Pancreas (tissue), 10 donors: ENCODE results near the gene LRRC49. TPM values are rescaled to one million over a fixed set of nuclear protein-coding genes. Genes with fewer than 3 reads are reported as not detected.

ENCODE experiments used
- ATAC-seq, 4 donors: fragments of 200-7000 bp; cut with Tn5 transposase; one replicate each; pipeline versions ENCODE4 v1.8.0 to v1.9.1; 2020; ENCODE audit warnings: mild to moderate bottlenecking in 4 of 4, moderate library complexity in 4 of 4
- DNase-seq, 6 donors: peaks; one replicate each; pipeline ENCODE4 v3.0.0-alpha.2; 2020
- FAIRE-seq: peaks from 2 replicates; lab custom pipeline; 2012; peaks lifted over from hg19 to GRCh38; lab: Jason Lieb, UNC
- H3K27ac ChIP-seq, 4 donors: fragments of 200-600 bp; sonication (generic); 1 replicate in 3 of 4; 2 replicates in 1 of 4; pipeline versions ENCODE4 v1.5.0 to v1.8.0; 2020
- H3K27me3 ChIP-seq, 4 donors: fragments of 200-600 bp; one replicate each; pipeline ENCODE4 v1.8.0; 2021
- H3K36me3 ChIP-seq, 3 donors: fragments of 200-600 bp; sonication (generic) in 1 of 3; one replicate each; pipeline versions ENCODE4 v1.5.0 to v1.8.0; 2020 to 2021
- H3K4me1 ChIP-seq, 3 donors: fragments of 200-600 bp; one replicate each; pipeline ENCODE4 v1.8.0; 2021
- H3K4me3 ChIP-seq, 4 donors: fragments of 200-600 bp; sonication (generic) in 2 of 4; one replicate each; pipeline versions ENCODE4 v1.5.0 to v1.8.0; 2020 to 2021
- H3K9me3 ChIP-seq, 4 donors: fragments of 200-600 bp; one replicate each; pipeline ENCODE4 v1.8.0; 2021
- CTCF ChIP-seq, 4 donors: fragments of 200-600 bp; sonication (generic) in 3 of 4; IDR thresholded peaks; one replicate each; pipeline versions ENCODE4 v1.5.0 to v1.8.0; 2021; ENCODE audit warnings: antibody characterized with exemption in 4 of 4
- WGBS, 2 donors: extraction: QIAGEN DNeasy Blood & Tissue Kit; methylation state at CpG; one replicate each; pipeline ENCODE4 v1.1.7; 2013; 5-methylcytosine and 5-hydroxymethylcytosine counted together
- intact Hi-C, 3 donors: fragments of 100-400 bp; cut with DNase I; formaldehyde crosslinking; loops; one replicate each; pipeline versions ENCODE4 v1.11.1 to v1.14.2; 2022
- polyA plus RNA-seq, 2 donors: library from polyadenylated mRNA; stranded (reverse); fragments of 200-250 nt; gene quantifications; one replicate each; pipeline ENCODE4 v1.2.3, GENCODE V29; 2013
- total RNA-seq, 6 donors: library from RNA; stranded (reverse); fragmentation: NEBNext Ultra II Directional in 4 of 6; extraction: Animal tissue kit (Norgen Biotek cat#: 25700) in 4 of 6; gene quantifications; one replicate each; pipeline versions ENCODE4 v1.2.1 to v1.2.4, GENCODE V29; 2021 to 2023
- donor health status: healthy with polysubstance abuse.
- donor health status: DM: no; HTN: no; CAD: no; lungs with moderate emphysema.
- donor health status: DM: no; HTN: no; CAD: no.
- donor health status: control.
- donor health status: control.
- donor health status: Bipolar disorder and iron deficiency.
- donor health status: DM: yes; HTN: yes; CAD: no.
- donor health status: DM: no; HTN: no; CAD: no.
- donor health status: DM: no; HTN: no; CAD: no.
- donor health status: DM: yes; HTN: yes; CAD: no.

Gene LRRC49, protein sequence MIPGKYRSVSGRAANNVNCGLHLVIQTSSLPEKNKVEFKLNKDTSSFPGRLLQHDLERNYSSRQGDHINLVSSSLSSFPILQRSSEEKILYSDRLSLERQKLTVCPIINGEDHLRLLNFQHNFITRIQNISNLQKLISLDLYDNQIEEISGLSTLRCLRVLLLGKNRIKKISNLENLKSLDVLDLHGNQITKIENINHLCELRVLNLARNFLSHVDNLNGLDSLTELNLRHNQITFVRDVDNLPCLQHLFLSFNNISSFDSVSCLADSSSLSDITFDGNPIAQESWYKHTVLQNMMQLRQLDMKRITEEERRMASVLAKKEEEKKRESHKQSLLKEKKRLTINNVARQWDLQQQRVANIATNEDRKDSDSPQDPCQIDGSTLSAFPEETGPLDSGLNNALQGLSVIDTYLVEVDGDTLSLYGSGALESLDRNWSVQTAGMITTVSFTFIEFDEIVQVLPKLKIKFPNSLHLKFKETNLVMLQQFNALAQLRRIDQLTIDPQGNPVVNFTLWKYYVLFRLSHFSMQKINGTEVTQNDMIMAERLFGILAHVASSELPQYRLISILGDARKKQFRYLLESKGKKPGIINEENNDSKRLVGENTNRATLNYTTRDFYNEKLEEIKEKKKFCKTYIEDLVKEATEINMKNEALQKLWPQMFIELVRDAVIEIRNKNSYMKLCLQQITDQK
- 1 to 10 TPM; 1.7 to 4.7 (median 3.1) TPM for total RNA-seq
- 1 to 10 TPM; 4.8 to 6.4 TPM for polyA plus RNA-seq

GRCh38 chr15:70892002-70892911 is at the start of gene LRRC49, which contains the start of gene THAP10:
Gene LRRC49, plus strand, starts transcription at chr15:70892826. Its CDS starts 69 bp downstream, at chr15:70892895.
Gene THAP10, minus strand, starts transcription at chr15:70892433. Its CDS starts 161 bp downstream, at chr15:70892272.
- Histone ChIP-seq H3K36me3 (no peaks in the 10 kb centered on the region), H3K27ac (peak within 1 kb of the TSS in 3 of 4 donors; percentile 27 to 47 (median 45)), H3K4me3 (peak within 1 kb of the TSS; percentile 55 to 77 (median 70)), H3K4me1 (no peaks in the 10 kb centered on the region), H3K9me3 (no peaks in the 10 kb centered on the region), H3K27me3 (no peaks in the 10 kb centered on the region)
- intact Hi-C loops = no loop called here
- TF ChIP-seq CTCF (IDR thresholded peaks at IDR 0.05) = no peak
- peak; percentile 96 to 99 (median 98) for ATAC-seq
- 0 to 1% methylated on average over 59 to 61 of the region's 61 CpGs for WGBS, 2 donors
- FAIRE-seq = no peak
- DNase-seq = peak; percentile 73 to 93 (median 84)

DNA sequence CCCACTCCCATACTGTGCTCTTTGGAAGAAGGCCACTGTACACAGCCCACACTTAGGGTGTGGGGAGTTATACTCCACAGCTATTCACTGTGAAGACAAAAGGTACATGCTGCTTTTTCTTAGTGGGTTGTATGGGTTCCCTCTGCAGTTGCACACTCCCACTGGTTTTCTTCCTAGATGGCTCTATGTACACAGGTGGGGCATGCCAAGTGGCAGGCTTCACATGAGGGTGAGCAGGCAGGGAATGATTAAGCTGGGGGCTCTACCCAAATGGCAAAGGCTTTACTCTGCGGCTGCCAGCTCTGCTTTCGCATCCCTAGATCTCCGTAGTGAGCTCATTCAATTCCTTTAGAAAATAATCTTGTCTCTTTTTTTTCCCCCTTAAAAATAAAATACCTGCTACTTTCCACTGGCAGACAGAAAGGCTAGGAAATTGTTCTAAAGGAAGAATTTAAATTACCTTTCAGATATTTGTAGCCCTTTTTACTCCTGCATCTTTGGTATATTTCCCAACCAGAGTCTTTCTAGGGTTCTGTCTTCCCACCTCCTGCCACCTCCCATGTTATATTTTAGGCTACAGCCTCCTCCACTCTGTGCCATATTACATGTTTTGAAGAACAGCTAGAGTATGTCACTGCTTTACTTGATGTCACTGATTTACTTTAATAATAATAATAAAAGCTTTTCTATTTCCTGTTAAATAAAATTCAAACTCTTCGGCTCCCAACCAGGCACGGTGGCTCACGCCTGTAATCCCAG is 46.8 kb upstream of the LRRC49 start:
- H3K4me3 ChIP-seq = no peak overlapping the region
- no peaks in the 10 kb centered on the region for H3K36me3 ChIP-seq
- FAIRE-seq (no peak), DNase-seq (no peak), ATAC-seq (no peak)
- H3K27ac ChIP-seq = no peak overlapping the region
- 94 to 98% methylated on average over 6 of the region's 6 CpGs for WGBS, 2 donors
- intact Hi-C loops = no loop called here
- H3K27me3 ChIP-seq = no peaks in the 10 kb centered on the region
- no peaks in the 10 kb centered on the region for H3K9me3 ChIP-seq
- no peaks in the 10 kb centered on the region for H3K4me1 ChIP-seq
- no peak for TF ChIP-seq CTCF (IDR thresholded peaks at IDR 0.05)

DNA sequence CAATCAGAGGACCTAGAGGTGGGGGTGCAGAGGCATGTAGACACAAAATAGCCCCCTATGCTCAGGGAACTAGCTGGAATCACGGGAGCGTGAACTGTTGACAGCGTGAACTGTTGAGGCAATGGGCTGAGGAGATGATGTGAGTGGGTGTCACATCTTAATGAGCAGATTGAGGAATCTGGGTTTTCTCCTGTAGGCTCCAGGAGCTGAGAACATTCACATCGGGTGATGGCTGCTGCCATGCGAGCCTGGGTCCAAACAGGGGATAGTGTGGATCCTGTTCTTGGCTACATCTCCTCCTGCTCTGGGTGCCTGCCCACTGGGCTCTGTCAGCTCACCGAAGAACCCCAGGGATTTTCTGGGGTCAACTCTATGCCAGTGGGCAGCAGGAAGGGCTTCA is 40.7 kb upstream of the LRRC49 start:
- H3K4me3 ChIP-seq = no peak overlapping the region
- no peak for DNase-seq
- H3K4me1 ChIP-seq = no peaks in the 10 kb centered on the region
- H3K27ac ChIP-seq = no peak overlapping the region
- TF ChIP-seq CTCF (IDR thresholded peaks at IDR 0.05) = no peak
- intact Hi-C loops = no loop called here
- H3K9me3 ChIP-seq = no peaks in the 10 kb centered on the region
- H3K36me3 ChIP-seq = no peaks in the 10 kb centered on the region
- no peak for ATAC-seq
- 95 to 97% methylated on average over 6 of the region's 6 CpGs for WGBS, 2 donors
- H3K27me3 ChIP-seq = no peaks in the 10 kb centered on the region
- no peak for FAIRE-seq

DNA sequence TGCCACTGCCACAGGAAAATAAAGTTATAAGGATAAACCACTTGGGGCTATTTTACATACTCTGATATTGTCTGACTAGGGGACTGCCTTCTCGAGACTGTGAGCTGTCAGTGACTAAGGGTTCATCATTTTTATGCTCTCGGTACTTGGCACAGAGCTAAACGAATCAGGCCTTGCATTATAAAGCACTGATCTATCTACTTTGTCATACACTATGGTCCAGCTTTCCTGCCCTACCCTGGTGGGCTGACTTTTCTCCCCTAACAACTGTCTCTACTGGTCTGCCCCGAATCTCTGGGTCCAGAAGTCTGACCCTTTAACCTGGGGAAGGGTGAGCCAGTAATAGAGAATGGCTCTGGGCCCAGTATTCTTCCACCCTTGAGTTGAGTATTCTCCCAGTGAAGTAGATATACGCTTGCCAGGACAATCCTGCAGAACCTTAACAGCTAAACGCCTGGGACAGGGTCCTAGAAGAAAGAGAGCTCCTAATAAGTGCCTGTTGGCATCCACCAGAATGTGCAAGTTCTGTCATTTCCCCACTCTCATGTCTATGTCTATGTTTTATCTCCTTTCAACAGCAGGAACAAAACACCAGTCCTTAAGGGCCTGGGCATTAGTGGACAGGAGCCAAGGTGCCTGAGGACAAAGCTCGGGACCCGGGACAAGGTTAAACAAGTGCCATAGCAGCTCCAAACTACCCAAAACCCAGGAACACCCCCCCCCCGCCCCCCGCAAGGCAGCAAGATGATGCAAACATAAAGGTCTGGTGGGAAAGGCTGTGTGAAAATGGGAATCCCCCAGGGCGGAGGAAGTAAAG is 39.9 kb upstream of the LRRC49 start:
- WGBS, 2 donors = 51 to 61% methylated on average over 11 of the region's 11 CpGs
- Histone ChIP-seq H3K27me3 (no peaks in the 10 kb centered on the region), H3K27ac (peak overlapping the region in 1 of 4 donors; percentile 64), H3K4me1 (no peaks in the 10 kb centered on the region), H3K36me3 (no peaks in the 10 kb centered on the region), H3K9me3 (no peaks in the 10 kb centered on the region), H3K4me3 (peak overlapping the region in 3 of 4 donors; percentile 71 to 80 (median 78))
- no peak for ATAC-seq
- intact Hi-C loops = no loop called here
- no peak for DNase-seq
- no peak for TF ChIP-seq CTCF (IDR thresholded peaks at IDR 0.05)
- FAIRE-seq = no peak
